ENCODE measurements around the gene CLEC1B. TPM values are rescaled to one million over a fixed set of nuclear protein-coding genes. Genes with fewer than 3 reads are reported as not detected.

Gene CLEC1B
- total and polyA plus RNA-seq, 12 donors, result 0.22 to 2.8 (median 0.46) TPM; not detected in 5

- TF ChIP-seq POLR2A (IDR thresholded peaks at IDR 0.05), result no peak
- no peak for TF ChIP-seq CTCF (IDR thresholded peaks at IDR 0.05)
- Histone ChIP-seq H3K27ac (no peak overlapping the region), H3K9me3 (replicated peaks in 1 of 3) (no peaks in the 10 kb centered on the region), H3K27me3 (no peaks in the 10 kb centered on the region), H3K36me3 (replicated peaks in 1 of 2) (no peaks in the 10 kb centered on the region), H3K4me3 (no peak overlapping the region), H3K4me1 (replicated peaks in 1 of 2) (no peaks in the 10 kb centered on the region)
- DNase-seq, result no peak
- intact Hi-C loops (cut with DNase I), result no loop called here
- WGBS, 4 donors, result 29 to 50% (median 42%) methylated on average over 1 of the region's 1 CpG
Measured at GRCh38 chr12:9973949-9974348, 25.0 kb downstream of the CLEC1B start.

GRCh38 chr12:9971181-9971580, 27.7 kb downstream of the CLEC1B start, which contains the start of gene CLEC12A:
CLEC12A (plus strand) TSS chr12:9971409; CDS start chr12:9971597, 188 bp downstream.
- no peaks in the 10 kb centered on the region for H3K27me3 ChIP-seq
- no peak for TF ChIP-seq POLR2A (IDR thresholded peaks at IDR 0.05)
- TF ChIP-seq CTCF (IDR thresholded peaks at IDR 0.05), result no peak
- no peak within 1 kb of the TSS for H3K27ac ChIP-seq
- intact Hi-C loops (cut with DNase I), result no loop called here
- no peaks in the 10 kb centered on the region for H3K4me1 ChIP-seq (replicated peaks in 1 of 2)
- no peaks in the 10 kb centered on the region for H3K36me3 ChIP-seq (replicated peaks in 1 of 2)
- WGBS, 4 donors, result 54 to 56% (median 54%) methylated on average over 1 of the region's 1 CpG
- DNase-seq, result no peak
- no peak within 1 kb of the TSS for H3K4me3 ChIP-seq
- H3K9me3 ChIP-seq (replicated peaks in 1 of 3), result no peaks in the 10 kb centered on the region

- TF ChIP-seq CTCF (IDR thresholded peaks at IDR 0.05) (no peak), POLR2A (IDR thresholded peaks at IDR 0.05) (no peak)
- WGBS, 4 donors, result 69 to 83% (median 80%) methylated on average over 2 of the region's 2 CpGs
Measured at GRCh38 chr12:9969673-9970072, 29.2 kb downstream of the CLEC1B start.

GRCh38 chr12:9961901-9962300, 37.0 kb downstream of the CLEC1B start:
- WGBS, 4 donors, result 81 to 89% (median 86%) methylated on average over 3 of the region's 3 CpGs
- H3K9me3 ChIP-seq (replicated peaks in 1 of 3), result no peaks in the 10 kb centered on the region
- no peak for TF ChIP-seq POLR2A (IDR thresholded peaks at IDR 0.05)
- no peak for TF ChIP-seq CTCF (IDR thresholded peaks at IDR 0.05)
- no peak overlapping the region for H3K27ac ChIP-seq
- intact Hi-C loops (cut with DNase I), result no loop called here
- no peaks in the 10 kb centered on the region for H3K36me3 ChIP-seq (replicated peaks in 1 of 2)
- H3K4me3 ChIP-seq, result no peak overlapping the region
- no peaks in the 10 kb centered on the region for H3K27me3 ChIP-seq
- no peak for DNase-seq
- no peaks in the 10 kb centered on the region for H3K4me1 ChIP-seq (replicated peaks in 1 of 2)

More at GRCh38 chr12:9969673-9970072, 29.2 kb downstream of the CLEC1B start:
- H3K36me3 ChIP-seq (replicated peaks in 1 of 2), result no peaks in the 10 kb centered on the region
- no peak overlapping the region for H3K4me3 ChIP-seq
- H3K27me3 ChIP-seq, result no peaks in the 10 kb centered on the region
- H3K4me1 ChIP-seq (replicated peaks in 1 of 2), result no peaks in the 10 kb centered on the region
- no peak for DNase-seq
- H3K9me3 ChIP-seq (replicated peaks in 1 of 3), result no peaks in the 10 kb centered on the region
- H3K27ac ChIP-seq, result no peak overlapping the region
- intact Hi-C loops (cut with DNase I), result no loop called here
